Endodermal cell (in vitro differentiated cells): ENCODE results near the gene SSBP2. TPM values are rescaled to one million over a fixed set of nuclear protein-coding genes. Genes with fewer than 3 reads are reported as not detected.

Experiments
- DNase-seq: peaks from one replicate; pipeline ENCODE4 v3.0.0-alpha.2; 2017
- H3K27ac ChIP-seq: 2 replicates; pipeline ENCODE4 v1.5.1; 2013; ENCODE audit warnings: mild to moderate bottlenecking, low read depth, low read length, moderate library complexity
- H3K27me3 ChIP-seq: 2 replicates; pipeline ENCODE4 v1.6.1; 2013; ENCODE audit warnings: mild to moderate bottlenecking, low read length, moderate library complexity; ENCODE audit not compliant: insufficient read depth, control insufficient read depth, poor library complexity, severe bottlenecking
- H3K36me3 ChIP-seq: 2 replicates; pipeline ENCODE4 v1.7.0; 2013; ENCODE audit warnings: mild to moderate bottlenecking, low read length, moderate library complexity; ENCODE audit not compliant: control insufficient read depth, insufficient read depth
- H3K4me1 ChIP-seq: one replicate; pipeline ENCODE4 v1.7.0; 2013; ENCODE audit warnings: low read length; ENCODE audit not compliant: control insufficient read depth, insufficient read depth
- H3K4me3 ChIP-seq: 2 replicates; pipeline ENCODE4 v1.5.1; 2013; ENCODE audit warnings: mild to moderate bottlenecking, low read length, moderate library complexity
- H3K9ac ChIP-seq: 2 replicates; pipeline ENCODE4 v1.6.1; 2013; ENCODE audit warnings: mild to moderate bottlenecking, low read length, moderate library complexity; ENCODE audit not compliant: poor library complexity, severe bottlenecking; ENCODE audit errors: extremely low read depth
- H3K9me3 ChIP-seq: 2 replicates; pipeline ENCODE4 v1.6.1; 2013; ENCODE audit warnings: mild to moderate bottlenecking, low read length, moderate library complexity; ENCODE audit not compliant: control insufficient read depth
- H3K27ac Mint-ChIP-seq: 2 replicates; pipeline ENCODE4 v1.8.0; 2020; ENCODE audit warnings: mixed read lengths
- H3K27me3 Mint-ChIP-seq: 2 replicates; pipeline ENCODE4 v1.8.0; 2021; ENCODE audit warnings: mild to moderate bottlenecking, mixed read lengths; ENCODE audit not compliant: insufficient read depth
- H3K36me3 Mint-ChIP-seq: 2 replicates; pipeline ENCODE4 v1.8.0; 2020; ENCODE audit warnings: low read depth, mixed read lengths
- H3K4me1 Mint-ChIP-seq: 2 replicates; pipeline ENCODE4 v1.8.0; 2020; ENCODE audit warnings: mixed read lengths
- H3K4me3 Mint-ChIP-seq: 2 replicates; pipeline ENCODE4 v1.8.0; 2020; ENCODE audit warnings: mild to moderate bottlenecking, moderate library complexity, mixed read lengths
- H3K9me3 Mint-ChIP-seq: 2 replicates; pipeline ENCODE4 v1.8.0; 2020; ENCODE audit warnings: mild to moderate bottlenecking, mixed read lengths
- CTCF ChIP-seq: fragments of 200-600 bp; sonication (generic); conservative IDR thresholded peaks from 2 replicates; pipeline ENCODE4 v1.5.0; 2021; ENCODE audit warnings: antibody characterized with exemption, mild to moderate bottlenecking
- WGBS, 2 experiments: methylation state at CpG; one replicate each; pipeline versions ENCODE4 v1.1.5 to v1.1.7; 2013; ENCODE audit warnings: missing lambda C conversion rate in 2 of 2, mixed read lengths in 1 of 2; ENCODE audit not compliant: insufficient coverage in 1 of 2, insufficient read length in 1 of 2; 5-methylcytosine and 5-hydroxymethylcytosine counted together
- total RNA-seq, 2 donors: library from RNA; stranded (reverse); fragmentation: NEBNext Ultra II Directional in 1 of 2; extraction: Animal tissue kit (Norgen Biotek cat#: 25700) in 1 of 2; gene quantifications; 2 replicates in 1 of 2; 3 replicates in 1 of 2; pipeline ENCODE4 v1.2.1, GENCODE V29; 2021

The SSBP2 gene
- total RNA-seq, 2 donors from 2014 or later, result 27.5 to 30.2 TPM

- Histone ChIP-seq H3K36me3 (no peaks in the 10 kb centered on the region), H3K9ac (no peak overlapping the region), H3K4me3 (no peak overlapping the region), H3K27me3 (no peaks in the 10 kb centered on the region), H3K9me3 (no peaks in the 10 kb centered on the region), H3K4me1 (no peaks in the 10 kb centered on the region), H3K27ac (no peak overlapping the region)
- 60 to 83% methylated on average over 1 of the region's 1 CpG for WGBS, 2 experiments
- Mint-ChIP-seq H3K27me3 (no peaks in the 10 kb centered on the region), H3K9me3 (peaks cover 15% of the 10 kb centered on the region), H3K4me1 (peaks cover 4% of the 10 kb centered on the region), H3K36me3 (peaks cover 10% of the 10 kb centered on the region), H3K27ac (no peak overlapping the region), H3K4me3 (no peak overlapping the region)
- no peak for DNase-seq
- no peak for TF ChIP-seq CTCF
These were observed 208.7 kb downstream of the SSBP2 start for GRCh38 chr5:81542242-81542641.

- Mint-ChIP-seq H3K9me3 (peaks cover 15% of the 10 kb centered on the region), H3K36me3 (peaks cover 9% of the 10 kb centered on the region)
- TF ChIP-seq CTCF, result no peak
These were observed 212.9 kb downstream of the SSBP2 start for GRCh38 chr5:81537905-81538547.

GRCh38 chr5:81534441-81534840 is 216.5 kb downstream of the SSBP2 start:
- Histone ChIP-seq H3K36me3 (no peaks in the 10 kb centered on the region), H3K9ac (no peak overlapping the region), H3K27me3 (no peaks in the 10 kb centered on the region), H3K27ac (no peak overlapping the region), H3K4me1 (no peaks in the 10 kb centered on the region), H3K4me3 (no peak overlapping the region), H3K9me3 (no peaks in the 10 kb centered on the region)
- TF ChIP-seq CTCF, result no peak
- no peaks in the 10 kb centered on the region for H3K9me3 Mint-ChIP-seq
- 100% methylated on average over 1 of the region's 1 CpG; no CpG with 5 or more reads in 1 of the 2 experiments for WGBS, 2 experiments
- no peak overlapping the region for H3K4me3 Mint-ChIP-seq
- no peak for DNase-seq
- peaks cover 11% of the 10 kb centered on the region for H3K4me1 Mint-ChIP-seq
- H3K27me3 Mint-ChIP-seq, result no peaks in the 10 kb centered on the region
- peak overlapping the region; percentile 16 for H3K27ac Mint-ChIP-seq
- H3K36me3 Mint-ChIP-seq, result no peaks in the 10 kb centered on the region

More at GRCh38 chr5:81537905-81538547, 212.9 kb downstream of the SSBP2 start:
- Histone ChIP-seq H3K9me3 (no peaks in the 10 kb centered on the region), H3K4me1 (no peaks in the 10 kb centered on the region), H3K36me3 (no peaks in the 10 kb centered on the region), H3K27me3 (no peaks in the 10 kb centered on the region), H3K27ac (no peak overlapping the region), H3K4me3 (no peak overlapping the region), H3K9ac (no peak overlapping the region)
- H3K4me3 Mint-ChIP-seq, result no peak overlapping the region
- H3K27me3 Mint-ChIP-seq, result no peaks in the 10 kb centered on the region
- 91 to 100% methylated on average over 1 to 4 of the region's 4 CpGs for WGBS, 2 experiments
- no peak for DNase-seq
- H3K4me1 Mint-ChIP-seq, result peaks cover 11% of the 10 kb centered on the region
- H3K27ac Mint-ChIP-seq, result no peak overlapping the region
